MG63 (cell line): ENCODE data around the gene KDM2B. TPM values are rescaled to one million over a fixed set of nuclear protein-coding genes. Genes with fewer than 3 reads are reported as not detected.
A peak's percentile ranks its signal among the peaks of the same experiment; 100 is the strongest.

Experiments used
- DNase-seq: peaks from one replicate; pipeline ENCODE4 v3.0.0-alpha.2; 2020
- H3K27me3 ChIP-seq: fragments of 250-450 bp; sonication (Bioruptor Pico); 2 replicates; pipeline ENCODE4 v1.5.1; 2020; ENCODE audit warnings: mild to moderate bottlenecking, moderate library complexity
- H3K36me3 ChIP-seq: fragments of 250-450 bp; sonication (Bioruptor Pico); 2 replicates; pipeline ENCODE4 v1.5.1; 2020; ENCODE audit warnings: mild to moderate bottlenecking, moderate library complexity
- H3K4me3 ChIP-seq: fragments of 250-450 bp; sonication (Bioruptor Pico); 2 replicates; pipeline ENCODE4 v1.5.1; 2020; ENCODE audit warnings: mild to moderate bottlenecking, moderate library complexity
- H3K9me3 ChIP-seq: fragments of 250-450 bp; sonication (Bioruptor Pico); 2 replicates; pipeline ENCODE4 v1.5.1; 2020; ENCODE audit warnings: mild to moderate bottlenecking, moderate library complexity
- total RNA-seq: library from RNA; depleted of rRNA; stranded (reverse); fragments of >200 nt; shearing (Covaris generic); gene quantifications from 2 replicates; pipeline ENCODE4 v1.2.3, GENCODE V29; 2014; ENCODE audit warnings: low replicate concordance

Gene KDM2B
- total RNA-seq, 1 experiment from 2014 or later: 30.1 TPM

DNA sequence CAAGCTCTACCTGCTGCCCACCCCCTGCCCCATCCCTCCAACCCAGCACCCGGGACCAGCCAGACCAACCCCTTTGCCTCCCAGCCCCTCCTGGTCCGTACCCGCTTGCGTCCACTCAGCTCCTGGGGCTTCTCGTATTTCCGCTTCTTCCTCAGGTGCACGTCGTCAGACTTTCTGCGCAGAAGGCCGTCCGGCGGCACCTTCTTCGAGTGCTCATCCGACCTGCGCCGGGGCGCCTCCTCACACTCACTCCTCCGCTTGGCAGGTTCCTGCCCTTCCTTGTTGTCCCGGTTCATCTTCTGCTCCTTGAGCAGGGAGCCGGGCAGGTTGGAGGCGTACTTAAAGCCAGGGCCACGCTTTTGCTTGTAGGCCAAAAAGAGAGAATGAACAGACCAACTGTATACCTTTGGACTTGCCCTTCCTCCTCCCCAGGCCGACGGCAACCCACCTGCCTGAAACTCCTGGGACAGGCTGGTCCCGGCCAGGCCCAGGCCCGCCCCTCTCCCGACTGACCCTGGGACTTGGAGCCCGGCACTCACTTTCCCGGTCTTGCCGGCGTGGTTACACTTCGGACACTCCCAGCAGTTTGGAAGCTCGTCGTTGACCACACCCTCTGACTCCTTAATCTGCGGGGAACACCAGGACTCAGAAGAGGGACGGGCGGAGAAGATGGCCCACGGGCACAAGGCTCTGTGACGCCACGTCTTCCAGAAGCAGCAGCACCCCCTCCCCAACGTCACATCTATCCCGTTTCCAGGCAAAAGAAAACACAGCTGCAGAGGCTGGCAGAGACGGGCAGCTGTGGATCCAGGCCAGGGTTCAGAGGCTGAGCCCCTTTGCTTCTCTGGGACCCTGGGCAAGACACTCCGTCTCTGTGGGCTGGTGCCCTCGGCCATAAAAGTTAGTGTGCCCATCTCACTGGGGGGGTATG, 136.6 kb downstream of the KDM2B start:
- H3K27me3 ChIP-seq: no peaks in the 10 kb centered on the region
- H3K9me3 ChIP-seq: no peaks in the 10 kb centered on the region
- DNase-seq: no peak
- H3K4me3 ChIP-seq: no peak overlapping the region
- peaks cover 31% of the 10 kb centered on the region for H3K36me3 ChIP-seq

DNA sequence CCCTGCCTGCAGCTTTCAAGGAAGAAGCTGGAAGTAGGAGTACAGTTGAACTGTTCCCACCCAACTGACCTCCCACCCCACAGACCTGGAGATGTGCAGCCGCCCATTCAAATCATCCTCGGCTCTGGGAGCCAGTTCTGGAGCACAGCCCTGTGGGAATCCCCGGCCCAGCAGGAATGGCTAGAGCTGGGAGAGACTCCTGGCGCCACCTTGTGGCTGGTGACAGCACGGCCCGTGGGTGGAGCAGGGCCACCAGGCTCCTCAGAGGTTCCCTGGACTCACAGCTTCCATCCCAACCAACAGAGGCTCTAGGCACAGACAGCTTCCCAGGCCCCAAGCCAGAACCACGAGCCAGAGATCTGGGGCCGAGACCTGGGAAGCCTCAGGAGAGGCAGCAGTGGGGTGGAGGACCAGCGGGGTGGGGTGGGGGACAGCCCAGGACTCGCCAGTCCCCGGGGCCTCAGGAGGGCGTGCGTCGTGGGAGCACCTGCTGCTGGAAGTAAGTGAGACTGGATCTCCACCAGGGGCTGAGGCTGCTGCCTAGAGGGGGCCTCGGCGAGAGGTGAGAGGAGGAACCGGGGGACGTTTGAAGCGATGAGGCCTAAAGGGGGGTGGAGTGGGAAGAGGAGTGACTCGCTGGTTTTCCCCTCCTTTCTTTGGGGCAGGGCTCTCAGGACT, 137.5 kb downstream of the KDM2B start:
- DNase-seq: peak; percentile 75
- Histone ChIP-seq H3K4me3 (no peak overlapping the region), H3K9me3 (no peaks in the 10 kb centered on the region), H3K27me3 (no peaks in the 10 kb centered on the region), H3K36me3 (peaks cover 28% of the 10 kb centered on the region)

DNA sequence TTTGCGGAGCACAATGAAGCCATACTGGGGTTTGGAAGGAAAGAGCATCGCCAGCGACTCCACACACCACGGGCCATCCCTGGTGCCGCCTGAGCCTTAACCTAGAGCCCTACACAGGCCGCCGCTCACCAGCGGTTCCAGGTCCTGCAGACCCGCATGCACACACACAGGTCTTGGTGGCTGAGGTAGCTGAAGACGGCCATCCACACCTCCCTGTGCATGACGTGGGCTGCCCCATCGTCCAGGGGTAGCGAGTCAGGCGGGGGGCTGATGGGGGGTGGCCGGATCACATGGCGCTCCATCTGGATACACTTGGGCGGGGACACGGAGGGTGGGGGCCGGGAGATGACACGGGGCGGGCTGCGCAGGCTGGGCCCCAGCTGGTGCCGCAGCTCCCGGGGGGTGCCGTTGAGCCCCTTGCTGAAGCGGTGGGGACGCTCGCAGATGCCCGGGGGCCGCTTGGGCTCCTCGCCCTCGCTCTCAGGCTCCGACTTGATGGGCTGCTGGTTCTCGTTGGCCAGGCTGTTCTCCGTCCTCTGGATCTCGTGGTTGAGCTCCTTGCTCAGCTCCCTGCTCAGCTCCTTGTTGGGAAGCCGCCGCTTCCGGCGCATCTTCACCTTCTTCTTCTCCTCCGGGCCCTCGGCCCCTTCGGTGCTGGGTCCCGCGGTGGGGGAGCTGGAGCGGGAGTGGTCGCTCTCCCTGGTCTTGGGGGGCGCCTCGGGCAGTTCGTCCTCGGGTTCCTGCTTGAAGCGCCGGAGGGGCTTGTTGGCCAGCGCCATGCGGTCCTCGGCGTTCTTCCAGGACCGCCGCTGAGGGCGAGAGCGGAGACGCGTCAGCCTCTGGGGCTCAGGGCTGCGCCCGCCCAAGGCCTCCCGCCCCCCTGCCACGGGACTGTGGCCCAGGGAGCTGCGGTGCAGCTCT, 138.5 kb downstream of the KDM2B start:
- H3K36me3 ChIP-seq: peaks cover 28% of the 10 kb centered on the region
- H3K4me3 ChIP-seq: no peak overlapping the region
- no peaks in the 10 kb centered on the region for H3K27me3 ChIP-seq
- no peaks in the 10 kb centered on the region for H3K9me3 ChIP-seq
- no peak for DNase-seq

DNA sequence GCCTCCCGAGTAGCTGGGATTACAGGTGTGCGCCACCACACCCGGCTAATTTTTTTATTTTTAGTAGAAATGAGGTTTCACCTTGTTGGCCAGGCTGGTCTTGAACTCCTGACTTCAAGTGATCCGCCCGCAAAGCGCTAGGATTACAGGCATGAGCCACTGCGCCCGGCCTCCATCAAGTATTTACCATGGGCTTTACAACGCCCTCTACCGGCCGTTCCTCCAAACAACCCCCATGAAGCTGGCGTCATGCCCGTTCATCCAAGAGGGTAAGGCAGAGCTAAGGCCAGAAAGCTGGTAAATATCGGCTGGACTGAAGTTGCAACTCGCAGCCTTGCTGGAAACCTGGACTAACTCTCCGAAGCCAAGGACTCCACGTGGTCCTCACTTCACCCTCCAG, 139.3 kb downstream of the KDM2B start:
- H3K4me3 ChIP-seq: no peak overlapping the region
- H3K36me3 ChIP-seq: peaks cover 33% of the 10 kb centered on the region
- no peak for DNase-seq

DNA sequence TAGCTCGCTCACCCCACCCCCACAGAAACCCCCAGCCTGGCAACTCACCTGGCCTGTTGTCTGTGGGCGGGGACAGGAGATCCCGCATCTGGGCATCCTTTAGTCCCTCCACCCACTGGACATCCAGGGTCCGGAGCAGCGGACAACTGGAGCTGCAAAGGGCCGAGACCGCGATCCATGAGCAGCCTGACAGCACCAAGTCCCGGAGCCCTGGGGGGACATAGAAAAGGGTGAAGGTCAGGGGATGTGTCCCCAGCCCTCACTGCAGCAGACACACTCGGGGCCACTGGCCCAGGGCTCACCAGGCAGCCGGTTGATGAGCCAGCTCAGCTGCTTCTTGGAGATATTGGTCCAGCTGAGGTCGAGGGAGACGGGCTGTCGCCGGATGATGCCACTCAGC, 140.1 kb downstream of the KDM2B start:
- no peak for DNase-seq
- H3K27me3 ChIP-seq: no peaks in the 10 kb centered on the region
- no peaks in the 10 kb centered on the region for H3K9me3 ChIP-seq
- no peak overlapping the region for H3K4me3 ChIP-seq
- peaks cover 41% of the 10 kb centered on the region for H3K36me3 ChIP-seq

More for the DNA sequence above, 139.3 kb downstream of the KDM2B start:
- H3K27me3 ChIP-seq: no peaks in the 10 kb centered on the region
- no peaks in the 10 kb centered on the region for H3K9me3 ChIP-seq

DNA sequence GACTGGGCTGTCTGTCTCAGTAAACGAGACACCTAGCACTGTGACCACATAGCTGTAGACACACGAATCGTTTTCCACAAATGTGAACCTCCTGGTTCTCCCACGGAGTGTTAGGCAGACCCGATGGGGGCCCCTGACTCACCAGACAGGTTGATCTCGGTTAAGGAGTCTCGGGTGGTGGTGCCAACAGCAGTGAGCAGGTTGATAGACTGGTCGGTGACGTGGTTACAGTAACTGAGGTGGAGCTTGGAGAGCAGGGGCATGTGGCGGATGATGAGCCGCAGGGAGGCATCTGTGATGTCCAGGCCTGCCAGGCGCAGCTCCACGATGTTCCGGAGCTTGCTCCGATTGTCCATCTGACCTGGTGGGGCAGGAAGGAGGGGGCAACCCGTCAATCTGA, 141.1 kb downstream of the KDM2B start:
- no peak for DNase-seq
- Histone ChIP-seq H3K4me3 (no peak overlapping the region), H3K27me3 (no peaks in the 10 kb centered on the region), H3K36me3 (peaks cover 43% of the 10 kb centered on the region), H3K9me3 (no peaks in the 10 kb centered on the region)

DNA sequence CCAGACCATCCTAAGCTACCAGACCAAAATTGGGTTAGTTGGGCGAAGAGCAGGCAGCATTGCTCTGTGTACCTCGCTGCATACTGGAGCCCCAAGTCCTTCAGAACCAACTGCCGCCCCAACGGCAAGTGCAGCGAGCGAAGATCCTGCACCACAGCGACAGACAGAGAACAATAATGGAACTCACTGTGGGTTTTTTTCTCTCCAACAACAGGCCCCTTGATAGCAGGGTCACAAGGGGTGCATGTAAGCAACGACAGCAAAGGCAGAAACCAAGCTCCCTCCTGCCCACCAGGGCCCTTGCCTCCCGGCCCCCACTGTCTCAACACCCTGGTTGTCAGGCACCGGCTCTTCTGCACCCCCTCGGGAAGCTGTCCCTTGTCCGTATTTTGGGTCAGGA, 141.9 kb downstream of the KDM2B start:
- H3K36me3 ChIP-seq: peaks cover 46% of the 10 kb centered on the region
- H3K9me3 ChIP-seq: no peaks in the 10 kb centered on the region
- no peak for DNase-seq
- no peak overlapping the region for H3K4me3 ChIP-seq
- H3K27me3 ChIP-seq: no peaks in the 10 kb centered on the region

DNA sequence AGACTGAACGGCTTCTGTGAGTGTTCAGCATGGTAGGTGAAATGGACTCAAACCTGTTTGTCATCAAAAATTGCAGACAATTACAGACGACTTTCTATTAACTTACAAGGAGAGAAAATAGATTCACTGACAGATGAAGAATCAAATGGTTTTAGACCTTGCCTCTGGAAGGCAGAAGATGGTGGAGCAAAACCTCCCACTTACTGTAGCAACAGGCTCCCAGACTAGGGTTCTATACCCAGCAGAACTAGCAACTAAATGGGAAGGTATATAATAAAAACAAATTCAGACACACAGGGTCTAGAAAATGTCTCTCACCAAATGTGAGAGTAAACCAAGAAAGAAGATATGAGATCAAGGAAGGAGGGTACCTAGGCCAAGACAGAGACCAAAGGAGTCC, 144.1 kb downstream of the KDM2B start:
- DNase-seq: no peak
- Histone ChIP-seq H3K9me3 (no peaks in the 10 kb centered on the region), H3K27me3 (no peaks in the 10 kb centered on the region), H3K36me3 (peaks cover 53% of the 10 kb centered on the region), H3K4me3 (no peak overlapping the region)

DNA sequence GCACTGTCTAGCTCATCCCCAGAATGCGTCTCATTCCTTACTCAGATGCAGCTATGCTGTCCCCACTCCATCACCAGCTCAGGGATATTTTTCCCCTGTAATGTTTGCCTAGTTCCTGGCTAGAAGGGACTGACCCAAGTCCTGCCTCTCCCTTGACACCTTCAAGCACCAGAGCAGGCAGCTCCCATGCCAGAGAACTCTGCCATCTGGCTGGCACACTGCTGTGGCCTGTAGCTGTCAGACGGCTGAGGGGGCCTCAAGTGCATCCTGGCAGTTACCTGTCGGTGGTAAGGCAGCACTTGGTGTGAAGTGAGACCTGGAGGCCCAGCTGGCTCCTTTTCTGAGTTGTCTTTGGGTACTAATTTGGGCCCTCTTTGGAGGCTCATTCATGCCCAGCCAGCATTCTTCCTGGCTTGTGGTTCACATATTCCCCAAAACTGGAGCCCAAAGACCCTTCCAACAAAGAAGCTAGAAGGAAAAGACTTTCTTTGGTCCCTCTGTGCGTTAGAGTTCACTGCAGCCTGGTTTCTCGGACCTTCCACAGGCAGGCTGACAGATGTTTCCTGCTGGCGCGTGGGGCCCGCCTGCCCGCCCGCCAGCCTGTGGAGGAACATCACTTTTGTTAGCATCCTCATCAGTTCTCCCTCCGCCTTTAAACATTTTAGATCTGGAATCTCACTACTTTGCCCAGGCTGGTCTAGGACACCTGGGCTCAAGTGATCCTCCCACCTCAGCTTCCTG, 147.9 kb downstream of the KDM2B start:
- no peak for DNase-seq
- no peak overlapping the region for H3K4me3 ChIP-seq
- no peaks in the 10 kb centered on the region for H3K27me3 ChIP-seq
- H3K36me3 ChIP-seq: peaks cover 66% of the 10 kb centered on the region
- H3K9me3 ChIP-seq: no peaks in the 10 kb centered on the region

DNA sequence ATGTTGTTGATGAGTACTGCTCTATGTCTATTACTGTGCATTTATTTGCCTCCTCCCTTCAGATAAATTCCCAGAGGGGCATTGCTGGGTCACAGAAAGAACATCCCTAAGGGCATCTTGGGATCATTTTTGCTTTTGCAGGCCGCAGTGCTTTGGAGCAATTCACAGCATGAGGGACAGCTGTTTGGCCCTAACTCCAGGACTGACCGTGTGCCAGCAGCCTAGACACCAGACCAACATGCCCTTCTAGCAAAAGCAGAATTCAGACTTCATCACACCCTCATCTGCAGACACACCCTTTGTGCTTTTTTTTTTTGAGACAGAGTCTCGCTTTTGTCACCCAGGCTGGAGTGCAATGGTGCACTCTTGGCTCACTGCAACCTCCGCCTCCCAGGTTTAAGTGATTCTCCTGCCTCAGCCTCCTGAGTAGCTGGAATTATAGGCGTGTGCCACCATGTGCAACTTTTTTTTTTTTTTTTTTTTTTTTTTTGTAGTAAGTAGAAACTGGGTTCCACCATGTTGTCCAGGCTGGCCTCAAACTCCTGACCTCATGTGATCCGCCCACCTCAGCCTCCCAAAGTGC, 149.9 kb downstream of the KDM2B start:
- no peak for DNase-seq
- Histone ChIP-seq H3K9me3 (no peaks in the 10 kb centered on the region), H3K36me3 (peaks cover 72% of the 10 kb centered on the region)

DNA sequence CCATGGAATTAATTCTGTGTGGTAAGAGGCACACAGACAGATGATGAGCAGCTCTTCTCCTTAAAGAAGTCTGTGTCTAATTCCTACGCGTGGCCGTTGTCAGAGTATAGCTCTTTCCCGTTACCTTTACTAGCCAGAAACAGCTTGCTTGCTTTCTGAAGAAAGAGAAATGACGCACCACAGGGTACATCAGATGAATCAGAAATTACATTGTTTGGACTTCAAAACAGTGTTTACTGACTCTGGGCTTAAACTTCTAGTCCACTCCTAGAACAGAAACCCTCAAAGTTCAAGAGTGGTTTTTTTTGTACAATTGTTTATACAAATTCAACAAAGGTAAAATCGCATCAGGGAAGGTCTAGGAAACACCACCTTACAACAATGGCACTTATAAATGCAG, 151.9 kb downstream of the KDM2B start:
- H3K27me3 ChIP-seq: no peaks in the 10 kb centered on the region
- no peak for DNase-seq
- no peaks in the 10 kb centered on the region for H3K9me3 ChIP-seq
- H3K4me3 ChIP-seq: no peak overlapping the region
- H3K36me3 ChIP-seq: peaks cover 82% of the 10 kb centered on the region

More for the DNA sequence above, 149.9 kb downstream of the KDM2B start:
- no peak overlapping the region for H3K4me3 ChIP-seq
- no peaks in the 10 kb centered on the region for H3K27me3 ChIP-seq

DNA sequence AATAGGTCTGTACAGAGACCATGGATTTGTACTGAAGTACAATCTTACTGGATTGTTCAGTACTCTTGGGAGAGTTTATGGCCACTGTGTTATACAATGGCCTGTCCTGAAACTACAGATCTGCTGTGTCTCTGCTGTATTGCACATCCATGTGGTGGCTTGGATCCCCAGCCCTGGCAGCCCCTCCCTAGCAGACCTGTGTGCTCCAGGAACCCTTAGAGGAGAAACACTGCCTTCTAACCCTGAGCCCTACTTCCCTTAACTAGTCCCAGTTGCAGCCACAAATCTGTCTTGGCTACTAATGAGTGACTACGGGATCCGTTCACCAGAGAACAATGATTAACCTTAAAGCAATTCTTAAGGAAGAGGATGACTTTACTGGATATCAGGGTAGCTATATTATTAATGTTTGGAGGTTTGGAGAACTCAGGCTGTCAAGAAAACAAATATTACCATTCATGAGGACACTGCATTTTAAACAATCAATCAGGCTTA, 153.2 kb downstream of the KDM2B start:
- no peak for DNase-seq
- no peaks in the 10 kb centered on the region for H3K27me3 ChIP-seq
- H3K9me3 ChIP-seq: no peaks in the 10 kb centered on the region
- H3K36me3 ChIP-seq: peaks cover 82% of the 10 kb centered on the region
- no peak overlapping the region for H3K4me3 ChIP-seq

DNA sequence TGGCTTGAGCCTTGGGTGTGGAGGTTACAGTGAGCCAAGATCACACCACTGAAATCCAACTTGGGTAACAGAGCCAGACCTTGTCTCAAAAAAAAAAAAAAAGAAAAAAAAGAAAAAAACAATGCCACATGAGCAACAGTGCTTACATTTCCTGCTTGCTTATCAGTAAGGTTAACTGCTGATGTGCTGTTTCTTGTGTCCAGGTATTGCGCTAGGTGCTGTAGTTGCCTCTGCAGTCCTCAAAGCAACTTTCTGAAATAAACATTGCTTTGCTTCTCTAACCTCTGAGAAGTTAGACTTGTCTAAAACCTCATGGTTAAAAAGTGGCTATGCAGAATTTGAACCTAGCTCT, 156.2 kb downstream of the KDM2B start:
- no peak overlapping the region for H3K4me3 ChIP-seq

DNA sequence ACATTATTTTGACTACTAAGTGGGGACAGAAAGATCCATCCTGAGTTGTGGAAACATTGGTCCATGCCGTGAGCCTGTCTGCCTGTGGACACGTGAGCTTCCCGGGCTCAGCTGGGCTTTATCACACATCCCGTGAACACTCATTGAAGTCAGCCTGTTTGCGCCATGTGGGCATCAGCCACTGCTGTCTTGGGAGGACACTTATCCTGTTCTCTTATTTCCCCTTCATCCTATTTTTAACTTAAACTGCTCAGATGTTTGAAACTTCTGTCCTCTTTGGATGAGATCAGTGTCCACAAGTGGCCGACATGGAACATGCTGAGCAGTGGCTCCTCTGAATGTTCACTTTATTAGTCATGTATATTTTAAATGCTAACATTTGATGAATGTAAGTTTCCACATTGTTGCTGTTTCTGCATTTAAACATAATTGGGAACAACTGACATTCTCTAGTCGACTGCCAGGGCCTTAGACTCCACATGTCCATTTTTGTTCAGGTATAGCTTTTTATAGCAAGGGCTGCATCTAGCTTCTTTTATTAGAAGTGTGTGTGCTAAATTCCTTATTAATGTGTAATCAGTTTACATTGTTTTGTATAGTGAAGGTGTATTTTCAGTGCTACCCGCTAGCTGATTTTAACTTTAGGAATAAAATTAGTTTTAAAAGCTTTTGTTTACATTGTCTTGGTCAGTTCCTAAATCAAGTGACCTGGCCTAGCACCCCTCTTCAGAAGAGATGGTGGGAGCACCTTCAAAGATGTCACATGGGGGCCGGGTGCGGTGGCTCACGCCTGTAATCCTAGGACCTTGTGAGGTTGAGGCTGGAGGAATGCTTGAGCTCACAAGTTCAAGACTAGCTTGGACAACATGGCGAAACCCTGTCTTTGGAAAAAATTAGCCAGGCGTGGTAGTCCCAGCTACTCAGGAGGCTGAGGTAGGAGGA, 156.9 kb downstream of the KDM2B start:
- Histone ChIP-seq H3K27me3 (no peaks in the 10 kb centered on the region), H3K9me3 (no peaks in the 10 kb centered on the region)
- DNase-seq: no peak

More for the DNA sequence above, 156.2 kb downstream of the KDM2B start:
- no peak for DNase-seq
- Histone ChIP-seq H3K9me3 (no peaks in the 10 kb centered on the region), H3K27me3 (no peaks in the 10 kb centered on the region), H3K36me3 (peaks cover 87% of the 10 kb centered on the region)

DNA sequence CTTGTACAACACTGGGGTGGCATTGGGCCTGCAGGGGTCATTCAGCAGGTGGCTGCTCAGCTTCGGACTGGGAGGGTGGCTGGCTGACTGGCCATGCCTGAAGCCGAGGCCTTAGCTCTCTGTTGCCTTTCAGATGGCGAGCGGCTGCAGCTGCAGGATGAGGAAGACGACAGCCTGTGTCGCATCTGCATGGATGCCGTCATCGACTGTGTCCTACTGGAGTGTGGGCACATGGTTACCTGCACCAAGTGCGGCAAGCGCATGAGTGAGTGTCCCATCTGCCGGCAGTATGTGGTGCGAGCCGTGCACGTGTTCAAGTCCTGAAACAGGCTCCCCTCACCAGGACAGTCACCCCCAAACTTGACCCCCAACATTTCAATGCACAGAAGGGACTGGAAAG, 157.6 kb downstream of the KDM2B start:
- Histone ChIP-seq H3K27me3 (no peaks in the 10 kb centered on the region), H3K36me3 (peaks cover 83% of the 10 kb centered on the region), H3K9me3 (no peaks in the 10 kb centered on the region), H3K4me3 (no peak overlapping the region)
- DNase-seq: no peak

More for the DNA sequence above, 156.9 kb downstream of the KDM2B start:
- Histone ChIP-seq H3K4me3 (no peak overlapping the region), H3K36me3 (peaks cover 87% of the 10 kb centered on the region)
